MM.1S (cell line): ENCODE measurements around the gene MYPN.

Source experiments
- CTCF ChIP-seq: fragments of 300-600 bp; sonication (generic); IDR thresholded peaks from 2 replicates; pipeline ENCODE4 v1.5.1; 2016; ENCODE audit warnings: antibody characterized with exemption, low read length, mixed read lengths
- EZH2 ChIP-seq: fragments of 300-600 bp; sonication (generic); optimal IDR thresholded peaks from 2 replicates; pipeline ENCODE3; 2017; ENCODE audit warnings: low read depth, mild to moderate bottlenecking, antibody characterized with exemption, low read length, mixed read lengths
- EZH2phosphoT487 ChIP-seq: fragments of 300-600 bp; sonication (generic); IDR thresholded peaks from 2 replicates; pipeline ENCODE4 v1.6.1; 2018; ENCODE audit warnings: antibody characterized with exemption, low read length

- TF ChIP-seq CTCF: no peak
- TF ChIP-seq EZH2: no peak
- TF ChIP-seq EZH2phosphoT487: no peak
Observed at GRCh38 chr10:68222391-68222790, 113.1 kb downstream of the MYPN start.
